ENCODE results near the gene SPECC1.
"Not testable (repeated sequence)": the region's sequence is repeated elsewhere in the genome, so short reads cannot be mapped to it uniquely, and the experiment has no call there.

SPECC1 gene

GRCh38 chr17:20239776-20240175 lies 230.6 kb downstream of the SPECC1 start:
- DNase-seq (ENCODE audit: low spot score) = not testable (repeated sequence)

- DNase-seq (ENCODE audit: low spot score) = no peak
Measured at GRCh38 chr17:20241855-20242254, 232.7 kb downstream of the SPECC1 start.

GRCh38 chr17:20242271-20242670 lies 233.1 kb downstream of the SPECC1 start:
- no peak for DNase-seq (ENCODE audit: low spot score)

GRCh38 chr17:20243524-20243923 lies 234.4 kb downstream of the SPECC1 start:
- no peak for DNase-seq (ENCODE audit: low spot score)

GRCh38 chr17:20244671-20245070 lies 235.5 kb downstream of the SPECC1 start:
- no peak for DNase-seq (ENCODE audit: low spot score)

GRCh38 chr17:20246692-20247091 lies 237.5 kb downstream of the SPECC1 start:
- DNase-seq (ENCODE audit: low spot score) = no peak

GRCh38 chr17:20253323-20253722 lies 244.2 kb downstream of the SPECC1 start:
- no peak for DNase-seq (ENCODE audit: low spot score)

GRCh38 chr17:20254541-20254940 lies 245.4 kb downstream of the SPECC1 start:
- no peak for DNase-seq (ENCODE audit: low spot score)

GRCh38 chr17:20256144-20256543 lies 247.0 kb downstream of the SPECC1 start:
- DNase-seq (ENCODE audit: low spot score) = no peak

- no peak for DNase-seq (ENCODE audit: low spot score)
Measured at GRCh38 chr17:20257008-20257407, 247.8 kb downstream of the SPECC1 start.

- no peak for DNase-seq (ENCODE audit: low spot score)
Measured at GRCh38 chr17:20257798-20258197, 248.6 kb downstream of the SPECC1 start.

GRCh38 chr17:20259668-20260067 lies 250.5 kb downstream of the SPECC1 start:
- DNase-seq (ENCODE audit: low spot score) = no peak

- DNase-seq (ENCODE audit: low spot score) = no peak
Measured at GRCh38 chr17:20260268-20260667, 251.1 kb downstream of the SPECC1 start.

- no peak for DNase-seq (ENCODE audit: low spot score)
Measured at GRCh38 chr17:20262226-20263114, 253.3 kb downstream of the SPECC1 start.

GRCh38 chr17:20263115-20263433 lies 253.9 kb downstream of the SPECC1 start:
- not testable (repeated sequence) for DNase-seq (ENCODE audit: low spot score)

- no peak for DNase-seq (ENCODE audit: low spot score)
Measured at GRCh38 chr17:20263595-20263994, 254.4 kb downstream of the SPECC1 start.

- no peak for DNase-seq (ENCODE audit: low spot score)
Measured at GRCh38 chr17:20264996-20265395, 255.8 kb downstream of the SPECC1 start.

GRCh38 chr17:20266806-20267458 lies 257.8 kb downstream of the SPECC1 start:
- DNase-seq (ENCODE audit: low spot score) = no peak

GRCh38 chr17:20267459-20267842 lies 258.3 kb downstream of the SPECC1 start:
- DNase-seq (ENCODE audit: low spot score) = no peak

GRCh38 chr17:20270369-20270768 lies 261.2 kb downstream of the SPECC1 start:
- no peak for DNase-seq (ENCODE audit: low spot score)

- DNase-seq (ENCODE audit: low spot score) = no peak
Measured at GRCh38 chr17:20271011-20271610, 262.0 kb downstream of the SPECC1 start.

- no peak for DNase-seq (ENCODE audit: low spot score)
Measured at GRCh38 chr17:20273741-20274500, 264.8 kb downstream of the SPECC1 start.

All from iPS-NIHi11 (cell line).